K562 (cell line): ENCODE measurements around the gene C17orf75. TPM values are rescaled to one million over a fixed set of nuclear protein-coding genes. Genes with fewer than 3 reads are reported as not detected.

Experiments used
- CBFA2T3 ChIP-seq: fragments of 450-650 bp; IDR thresholded peaks from 2 replicates; pipeline ENCODE4 v1.6.1; 2017
- CHD4 ChIP-seq: fragments of 200-600 bp; sonication (generic); IDR thresholded peaks from 3 replicates; pipeline ENCODE4 v1.6.1; 2012; ENCODE audit warnings: low read depth, mild to moderate bottlenecking, mixed read lengths, low read length, inconsistent platforms; ENCODE audit not compliant: insufficient read depth, insufficient replicate concordance, poor library complexity, severe bottlenecking
- CREB1 ChIP-seq, 2 experiments: sonication (generic) in 1 of 2; formaldehyde crosslinking in 1 of 2; IDR thresholded peaks; 2 replicates each; pipeline versions ENCODE4 v1.6.1 to v1.8.0; 2012 to 2022; ENCODE audit warnings: inconsistent platforms in 1 of 2, mild to moderate bottlenecking in 1 of 2, missing genetic modification reagents in 1 of 2, moderate library complexity in 1 of 2
- CXXC5 ChIP-seq: fragments of 250-450 bp; sonication (Bioruptor Pico); IDR thresholded peaks from 2 replicates; pipeline ENCODE4 v1.8.0; 2022; ENCODE audit warnings: inconsistent platforms, mild to moderate bottlenecking, moderate library complexity
- ETV5 ChIP-seq: sonication (generic); formaldehyde crosslinking; IDR thresholded peaks from 2 replicates; pipeline ENCODE4 v1.4.0; 2020; ENCODE audit warnings: low read depth, mild to moderate bottlenecking, missing genetic modification reagents
- FOXM1 ChIP-seq, 2 experiments: fragments of 450-650 bp in 1 of 2; sonication (generic) in 1 of 2; formaldehyde crosslinking in 1 of 2; IDR thresholded peaks; 2 replicates each; pipeline versions ENCODE4 v1.6.1 to v1.9.0; 2017 to 2022; ENCODE audit warnings: low read depth in 2 of 2, mild to moderate bottlenecking in 2 of 2, missing genetic modification reagents in 1 of 2, moderate library complexity in 1 of 2
- GATAD2A ChIP-seq: fragments of 450-650 bp; IDR thresholded peaks from 2 replicates; pipeline ENCODE4 v1.6.1; 2017
- KDM5B ChIP-seq: fragments of 200-600 bp; sonication (generic); IDR thresholded peaks from 2 replicates; pipeline ENCODE4 v1.6.1; 2012; ENCODE audit warnings: low read depth, mild to moderate bottlenecking, moderate library complexity, low read length, control low read depth, inconsistent platforms; ENCODE audit not compliant: insufficient replicate concordance
- LEF1 ChIP-seq: fragments of 450-650 bp; IDR thresholded peaks from 2 replicates; pipeline ENCODE4 v1.6.1; 2016; ENCODE audit warnings: mild to moderate bottlenecking
- NELFE ChIP-seq: IDR thresholded peaks from 2 replicates; pipeline ENCODE4 v1.6.1; 2011; ENCODE audit warnings: mild to moderate bottlenecking; ENCODE audit not compliant: insufficient read depth, insufficient read length
- PTRF ChIP-seq: fragments of 450-650 bp; IDR thresholded peaks from 2 replicates; pipeline ENCODE4 v1.6.1; 2016; ENCODE audit warnings: mild to moderate bottlenecking, missing genetic modification characterization, missing compliant biosample characterization
- RBFOX2 ChIP-seq: fragments of 200-400 bp; formaldehyde crosslinking; IDR thresholded peaks from 2 replicates; pipeline ENCODE4 v1.6.1; 2017; ENCODE audit warnings: low read depth, mild to moderate bottlenecking, low read length, moderate library complexity
- TRIM28 ChIP-seq: fragments of 450-650 bp; IDR thresholded peaks from 2 replicates; pipeline ENCODE4 v1.6.1; 2017
- U2AF2 ChIP-seq: fragments of 200-400 bp; formaldehyde crosslinking; optimal IDR thresholded peaks from 2 replicates; pipeline ENCODE3; 2017; ENCODE audit warnings: low read depth, mild to moderate bottlenecking, low read length
- ZEB2 ChIP-seq: fragments of 450-650 bp; IDR thresholded peaks from 2 replicates; pipeline ENCODE4 v1.6.1; 2016
- ZNF140 ChIP-seq: fragments of 250-450 bp; sonication (Bioruptor Pico); IDR thresholded peaks from 2 replicates; pipeline ENCODE4 v1.8.0; 2021; ENCODE audit warnings: moderate library complexity, mild to moderate bottlenecking, inconsistent platforms
- ZNF239 ChIP-seq: fragments of 250-450 bp; sonication (Bioruptor Pico); IDR thresholded peaks from 2 replicates; pipeline ENCODE4 v1.4.0; 2020; ENCODE audit warnings: mild to moderate bottlenecking
- ZNF41 ChIP-seq: fragments of 250-450 bp; sonication (Bioruptor Pico); conservative IDR thresholded peaks from 2 replicates; pipeline ENCODE4 v1.4.0; 2020; ENCODE audit warnings: mild to moderate bottlenecking
- ZNF444 ChIP-seq: fragments of 250-450 bp; sonication (Bioruptor Pico); IDR thresholded peaks from 2 replicates; pipeline ENCODE4 v1.4.0; 2020; ENCODE audit warnings: mild to moderate bottlenecking, moderate library complexity
- ZNF449 ChIP-seq: fragments of 250-450 bp; sonication (Bioruptor Pico); IDR thresholded peaks from 2 replicates; pipeline ENCODE4 v1.8.0; 2022; ENCODE audit warnings: moderate library complexity, mild to moderate bottlenecking, inconsistent platforms
- ZNF699 ChIP-seq: fragments of 250-450 bp; sonication (Bioruptor Pico); IDR thresholded peaks from 2 replicates; pipeline ENCODE4 v1.8.0; 2021; ENCODE audit warnings: mild to moderate bottlenecking, moderate library complexity; ENCODE audit not compliant: insufficient replicate concordance
- ZNF780A ChIP-seq: fragments of 250-450 bp; sonication (Bioruptor Pico); IDR thresholded peaks from 2 replicates; pipeline ENCODE4 v1.5.0; 2021; ENCODE audit warnings: mild to moderate bottlenecking
- polyA plus RNA-seq, 8 experiments: library from polyadenylated mRNA; depleted of rRNA in 4 of 8; stranded (reverse) in 5 of 8; unstranded in 3 of 8; fragments of >200 nt; fragmentation: Nextera tagmentation in 2 of 8; fragmentation: Illumina TruSeq in 1 of 8; extraction: Ambion mirVana in 2 of 8; extraction: Trizol in 1 of 8; gene quantifications; 2 replicates each; pipeline versions ENCODE4 v1.2.1 to v1.2.3, GENCODE V29; 2011 to 2014; ENCODE audit warnings: inconsistent platforms in 1 of 8, missing spikeins in 1 of 8
- total RNA-seq, 7 experiments: library from RNA; depleted of rRNA in 6 of 7; stranded (reverse); fragments of >200 nt in 6 of 7; fragmentation: Illumina TruSeq in 2 of 7; extraction: Trizol in 2 of 7; gene quantifications; 2 replicates each; pipeline versions ENCODE4 v1.2.1 to v1.2.3, GENCODE V29; 2011 to 2021; ENCODE audit warnings: low replicate concordance in 1 of 7
- TF ChIP-seq, protein P1 (sequence below): fragments of 450-650 bp; IDR thresholded peaks from 2 replicates; pipeline ENCODE4 v1.6.1; 2016
- TF ChIP-seq, protein P2 (sequence below), 2 experiments: IDR thresholded peaks; 2 replicates each; pipeline ENCODE4 v1.6.1; 2012; ENCODE audit warnings: improper control_type of control experiment in 2 of 2, low read depth in 2 of 2, low read length in 2 of 2, borderline replicate concordance in 1 of 2

Gene C17orf75
- total and polyA plus RNA-seq, 9 of the 15 experiments (the other 6 are each of a cell fraction or from before 2014, with no cell fraction given), result 15.5 to 55.7 (median 18.5) TPM

- TF ChIP-seq, protein P1, sequence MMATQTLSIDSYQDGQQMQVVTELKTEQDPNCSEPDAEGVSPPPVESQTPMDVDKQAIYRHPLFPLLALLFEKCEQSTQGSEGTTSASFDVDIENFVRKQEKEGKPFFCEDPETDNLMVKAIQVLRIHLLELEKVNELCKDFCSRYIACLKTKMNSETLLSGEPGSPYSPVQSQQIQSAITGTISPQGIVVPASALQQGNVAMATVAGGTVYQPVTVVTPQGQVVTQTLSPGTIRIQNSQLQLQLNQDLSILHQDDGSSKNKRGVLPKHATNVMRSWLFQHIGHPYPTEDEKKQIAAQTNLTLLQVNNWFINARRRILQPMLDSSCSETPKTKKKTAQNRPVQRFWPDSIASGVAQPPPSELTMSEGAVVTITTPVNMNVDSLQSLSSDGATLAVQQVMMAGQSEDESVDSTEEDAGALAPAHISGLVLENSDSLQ, result peak; percentile 49
- TF ChIP-seq ZNF449 (CRISPR knock-in tag), result 0 out of 2 replicates have a peak, but pooled peaks have one; percentile 11
- no peak for TF ChIP-seq ZNF41
- TF ChIP-seq ZNF140, result no peak
- TF ChIP-seq KDM5B, result peak; percentile 84
- no peak; the same call in 1 of the 2 replicates for TF ChIP-seq FOXM1 (IDR thresholded peaks at IDR 0.05; ENCODE audit: low read depth)
- TF ChIP-seq FOXM1 (CRISPR knock-in tag; IDR thresholded peaks at IDR 0.05; ENCODE audit: low read depth), result no peak
- TF ChIP-seq CHD4, result no peak
- no peak for TF ChIP-seq ZNF780A (CRISPR knock-in tag)
- peak; percentile 11; the same call in 1 of the 2 replicates for TF ChIP-seq ETV5 (CRISPR knock-in tag)
- TF ChIP-seq ZNF444 (CRISPR knock-in tag), result no peak
- no peak for TF ChIP-seq U2AF2
- TF ChIP-seq LEF1, result 0 out of 2 replicates have a peak, but pooled peaks have one; percentile 25
- TF ChIP-seq, protein P2, sequence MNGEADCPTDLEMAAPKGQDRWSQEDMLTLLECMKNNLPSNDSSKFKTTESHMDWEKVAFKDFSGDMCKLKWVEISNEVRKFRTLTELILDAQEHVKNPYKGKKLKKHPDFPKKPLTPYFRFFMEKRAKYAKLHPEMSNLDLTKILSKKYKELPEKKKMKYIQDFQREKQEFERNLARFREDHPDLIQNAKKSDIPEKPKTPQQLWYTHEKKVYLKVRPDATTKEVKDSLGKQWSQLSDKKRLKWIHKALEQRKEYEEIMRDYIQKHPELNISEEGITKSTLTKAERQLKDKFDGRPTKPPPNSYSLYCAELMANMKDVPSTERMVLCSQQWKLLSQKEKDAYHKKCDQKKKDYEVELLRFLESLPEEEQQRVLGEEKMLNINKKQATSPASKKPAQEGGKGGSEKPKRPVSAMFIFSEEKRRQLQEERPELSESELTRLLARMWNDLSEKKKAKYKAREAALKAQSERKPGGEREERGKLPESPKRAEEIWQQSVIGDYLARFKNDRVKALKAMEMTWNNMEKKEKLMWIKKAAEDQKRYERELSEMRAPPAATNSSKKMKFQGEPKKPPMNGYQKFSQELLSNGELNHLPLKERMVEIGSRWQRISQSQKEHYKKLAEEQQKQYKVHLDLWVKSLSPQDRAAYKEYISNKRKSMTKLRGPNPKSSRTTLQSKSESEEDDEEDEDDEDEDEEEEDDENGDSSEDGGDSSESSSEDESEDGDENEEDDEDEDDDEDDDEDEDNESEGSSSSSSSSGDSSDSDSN (IDR thresholded peaks at IDR 0.05; ENCODE audit: borderline replicate concordance in 1 of 2, low read depth in 2 of 2, low read length in 2 of 2), result peak; percentile 19 to 71; a peak in 3 of 4 replicates
- TF ChIP-seq CREB1 (IDR thresholded peaks at IDR 0.05), result peak; percentile 57; the same call in 1 of the 2 replicates
- TF ChIP-seq CREB1 (CRISPR knock-in tag; IDR thresholded peaks at IDR 0.05), result no peak
- TF ChIP-seq TRIM28, result no peak
- peak; percentile 74 for TF ChIP-seq CXXC5 (CRISPR knock-in tag)
- TF ChIP-seq PTRF (tag), result no peak
- no peak for TF ChIP-seq ZNF239 (CRISPR knock-in tag)
- 0 out of 2 replicates have a peak, but pooled peaks have one; percentile 48 for TF ChIP-seq GATAD2A
- TF ChIP-seq ZEB2, result no peak
- TF ChIP-seq CBFA2T3, result no peak
- TF ChIP-seq NELFE, result no peak
- TF ChIP-seq RBFOX2, result peak; percentile 98
- no peak for TF ChIP-seq ZNF699 (CRISPR knock-in tag)
These were observed 8.1 kb upstream of the C17orf75 start, which contains the start of gene ZNF207 (continued) for GRCh38 chr17:32349854-32350665.
